ENCODE measurements around the gene LYZL4.

- TF ChIP-seq TCF7L2 (IDR thresholded peaks at IDR 0.05; ENCODE audit: borderline replicate concordance, extremely low read depth, insufficient read depth, insufficient read length) (no peak), MAX (IDR thresholded peaks at IDR 0.05) (no peak), CBX3 (IDR thresholded peaks at IDR 0.05; ENCODE audit: low read depth) (no peak), ZBTB33 (IDR thresholded peaks at IDR 0.05; ENCODE audit: extremely low read depth, insufficient replicate concordance, low read length) (no peak), EZH2phosphoT487 (IDR thresholded peaks at IDR 0.05; ENCODE audit: borderline replicate concordance) (no peak), CTCF (IDR thresholded peaks at IDR 0.05 in 2 of 3, conservative IDR thresholded peaks at IDR 0.05 in 1 of 3; ENCODE audit: borderline replicate concordance in 1 of 3, insufficient read depth in 1 of 3, low read depth in 2 of 3, low read length in 2 of 3) (no peak), FOSL1 (IDR thresholded peaks at IDR 0.05; ENCODE audit: low read depth) (no peak), SRF (IDR thresholded peaks at IDR 0.05; ENCODE audit: low read depth) (no peak), YY1 (IDR thresholded peaks at IDR 0.05; ENCODE audit: extremely low read depth, insufficient replicate concordance, low read depth, low read length) (no peak)
These were observed 30.5 kb upstream of the LYZL4 start for GRCh38 chr3:42440924-42441323.
